HEK293 (cell line): ENCODE measurements around the gene SF3B5.
A peak's percentile ranks its signal among the peaks of the same experiment; 100 is the strongest.

Experiments used
- BCL11A ChIP-seq: fragments of 450-650 bp; formaldehyde crosslinking; IDR thresholded peaks from 2 replicates; pipeline ENCODE4 v1.5.1; 2016; ENCODE audit warnings: low read depth, missing biosample characterization, missing genetic modification characterization
- GLI2 ChIP-seq: fragments of 450-650 bp; formaldehyde crosslinking; IDR thresholded peaks from 2 replicates; pipeline ENCODE4; 2017; ENCODE audit warnings: missing biosample characterization, missing genetic modification characterization, low read depth, borderline replicate concordance
- GLIS1 ChIP-seq: fragments of 450-650 bp; formaldehyde crosslinking; IDR thresholded peaks from 2 replicates; pipeline ENCODE4 v1.5.1; 2016; ENCODE audit warnings: missing biosample characterization, missing genetic modification characterization
- HIC1 ChIP-seq: fragments of 450-650 bp; formaldehyde crosslinking; IDR thresholded peaks from 2 replicates; pipeline ENCODE4 v1.5.1; 2016; ENCODE audit warnings: missing biosample characterization, missing genetic modification characterization
- MEIS1 ChIP-seq: sonication (generic); formaldehyde crosslinking; IDR thresholded peaks from 2 replicates; pipeline ENCODE4 v1.8.1; 2022; ENCODE audit warnings: missing genetic modification reagents, mild to moderate bottlenecking, borderline replicate concordance
- MZF1 ChIP-seq: fragments of 450-650 bp; formaldehyde crosslinking; IDR thresholded peaks from 2 replicates; pipeline ENCODE4 v1.5.1; 2017; ENCODE audit warnings: missing biosample characterization, missing genetic modification characterization, borderline replicate concordance
- ZNF114 ChIP-seq: fragments of 450-650 bp; formaldehyde crosslinking; IDR thresholded peaks from 2 replicates; pipeline ENCODE4 v1.5.0; 2017; ENCODE audit warnings: missing biosample characterization, missing genetic modification characterization
- ZNF138 ChIP-seq: fragments of 450-650 bp; formaldehyde crosslinking; IDR thresholded peaks from 2 replicates; pipeline ENCODE4 v1.5.1; 2016; ENCODE audit warnings: missing biosample characterization, missing genetic modification characterization, borderline replicate concordance
- ZNF16 ChIP-seq: fragments of 450-650 bp; formaldehyde crosslinking; IDR thresholded peaks from 2 replicates; pipeline ENCODE4 v1.5.1; 2016; ENCODE audit warnings: low read depth, missing biosample characterization, missing genetic modification characterization
- ZNF24 ChIP-seq: fragments of 450-650 bp; formaldehyde crosslinking; IDR thresholded peaks from 2 replicates; pipeline ENCODE4 v1.5.1; 2016; ENCODE audit warnings: missing biosample characterization, missing genetic modification characterization
- ZNF302 ChIP-seq: fragments of 450-650 bp; formaldehyde crosslinking; IDR thresholded peaks from 2 replicates; pipeline ENCODE4 v1.5.1; 2016; ENCODE audit warnings: missing biosample characterization, missing genetic modification characterization, low read depth
- ZNF311 ChIP-seq: fragments of 450-650 bp; formaldehyde crosslinking; IDR thresholded peaks from 2 replicates; pipeline ENCODE4 v1.5.1; 2017; ENCODE audit warnings: missing biosample characterization, missing genetic modification characterization, borderline replicate concordance
- ZNF350 ChIP-seq: fragments of 450-650 bp; formaldehyde crosslinking; IDR thresholded peaks from 2 replicates; pipeline ENCODE4 v1.5.0; 2017; ENCODE audit warnings: missing biosample characterization, mild to moderate bottlenecking, missing genetic modification characterization
- ZNF391 ChIP-seq: fragments of 450-650 bp; formaldehyde crosslinking; IDR thresholded peaks from 2 replicates; pipeline ENCODE4 v1.5.1; 2016; ENCODE audit warnings: low read depth, missing biosample characterization, missing genetic modification characterization, borderline replicate concordance
- ZNF473 ChIP-seq: fragments of 450-650 bp; formaldehyde crosslinking; IDR thresholded peaks from 2 replicates; pipeline ENCODE4 v1.5.1; 2017; ENCODE audit warnings: missing biosample characterization, missing genetic modification characterization
- ZNF521 ChIP-seq: fragments of 450-650 bp; formaldehyde crosslinking; IDR thresholded peaks from 2 replicates; pipeline ENCODE4 v1.5.1; 2017; ENCODE audit warnings: missing biosample characterization, mild to moderate bottlenecking, missing genetic modification characterization
- ZNF560 ChIP-seq: fragments of 450-650 bp; formaldehyde crosslinking; IDR thresholded peaks from 2 replicates; pipeline ENCODE4 v1.5.1; 2017; ENCODE audit warnings: missing biosample characterization, missing genetic modification characterization, borderline replicate concordance
- ZNF585B ChIP-seq: fragments of 450-650 bp; formaldehyde crosslinking; IDR thresholded peaks from 2 replicates; pipeline ENCODE4 v1.5.1; 2016; ENCODE audit warnings: missing biosample characterization, missing genetic modification characterization
- ZNF623 ChIP-seq: fragments of 450-650 bp; formaldehyde crosslinking; IDR thresholded peaks from 2 replicates; pipeline ENCODE4 v1.5.1; 2016; ENCODE audit warnings: missing biosample characterization, missing genetic modification characterization
- ZNF624 ChIP-seq: fragments of 450-650 bp; formaldehyde crosslinking; IDR thresholded peaks from 2 replicates; pipeline ENCODE4 v1.5.1; 2017; ENCODE audit warnings: missing biosample characterization, missing genetic modification characterization
- ZNF629 ChIP-seq: fragments of 450-650 bp; formaldehyde crosslinking; IDR thresholded peaks from 2 replicates; pipeline ENCODE4 v1.5.1; 2017; ENCODE audit warnings: missing biosample characterization, missing genetic modification characterization
- ZNF677 ChIP-seq: fragments of 450-650 bp; IDR thresholded peaks from 2 replicates; pipeline ENCODE4 v1.5.0; 2018; ENCODE audit warnings: missing biosample characterization, mild to moderate bottlenecking, missing genetic modification characterization, moderate library complexity
- ZNF704 ChIP-seq: fragments of 450-650 bp; formaldehyde crosslinking; IDR thresholded peaks from 2 replicates; pipeline ENCODE4 v1.5.1; 2016; ENCODE audit warnings: missing biosample characterization, missing genetic modification characterization
- ZSCAN23 ChIP-seq: fragments of 450-650 bp; formaldehyde crosslinking; IDR thresholded peaks from 2 replicates; pipeline ENCODE4 v1.5.1; 2016; ENCODE audit warnings: missing biosample characterization, missing genetic modification characterization
- ZSCAN5A ChIP-seq: fragments of 450-650 bp; formaldehyde crosslinking; IDR thresholded peaks from 2 replicates; pipeline ENCODE4 v1.5.1; 2016; ENCODE audit warnings: missing biosample characterization, missing genetic modification characterization
- TF ChIP-seq, protein P1 (sequence below): fragments of 450-650 bp; formaldehyde crosslinking; IDR thresholded peaks from 2 replicates; pipeline ENCODE4 v1.5.1; 2016; ENCODE audit warnings: missing biosample characterization, missing genetic modification characterization, low read depth
- TF ChIP-seq, protein P2 (sequence below): fragments of 450-650 bp; formaldehyde crosslinking; IDR thresholded peaks from 2 replicates; pipeline ENCODE4; 2016; ENCODE audit warnings: missing biosample characterization, missing genetic modification characterization
- TF ChIP-seq, protein P3 (sequence below): fragments of 450-650 bp; formaldehyde crosslinking; IDR thresholded peaks from 2 replicates; pipeline ENCODE4 v1.5.1; 2017; ENCODE audit warnings: missing biosample characterization, missing genetic modification characterization
- TF ChIP-seq, protein P4 (sequence below): fragments of 450-650 bp; formaldehyde crosslinking; IDR thresholded peaks from 2 replicates; pipeline ENCODE4 v1.5.1; 2016; ENCODE audit warnings: missing biosample characterization, missing genetic modification characterization

Gene SF3B5

DNA sequence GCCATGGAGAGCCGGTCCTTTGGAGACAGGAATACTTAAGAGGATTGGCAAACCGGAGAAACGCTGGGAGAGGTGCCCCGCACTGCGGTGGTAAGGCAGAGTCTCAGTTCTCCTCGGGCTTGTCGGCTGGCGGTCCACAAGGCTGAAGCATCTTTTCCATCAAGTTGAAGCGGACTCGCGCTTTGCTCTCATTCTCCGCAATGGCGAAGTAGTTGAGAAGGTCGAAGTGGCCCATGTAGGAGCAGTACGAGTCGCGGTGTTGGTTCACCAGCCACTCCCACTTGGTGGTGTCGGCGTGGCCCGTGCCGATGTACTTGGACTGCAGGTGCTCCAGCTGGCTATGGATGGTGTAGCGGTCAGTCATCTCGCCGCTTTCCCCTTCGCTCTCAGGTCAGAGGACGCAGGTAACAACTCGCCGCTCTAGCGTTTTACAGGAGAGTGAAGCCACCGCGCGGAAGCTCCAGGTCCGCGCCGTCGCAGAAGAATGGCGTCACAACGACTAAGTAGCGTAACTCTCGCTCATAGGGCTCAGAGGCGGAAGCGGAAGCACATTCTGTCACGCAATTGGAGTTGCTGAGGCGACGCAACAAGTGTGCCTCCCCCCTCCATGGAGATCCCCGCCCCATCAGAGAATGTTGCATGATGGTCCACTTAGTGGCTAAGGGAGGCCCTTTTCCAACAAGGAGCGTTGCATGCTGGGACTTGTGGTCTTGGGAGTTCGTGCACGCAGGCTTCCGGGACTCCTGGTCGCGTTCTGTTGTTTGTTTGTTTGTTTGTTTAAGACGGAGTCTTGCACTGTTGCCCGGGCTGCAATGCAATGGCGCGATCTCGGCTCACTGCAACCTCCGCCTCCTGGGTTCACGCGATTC lies at the start of gene SF3B5 (continued):
- TF ChIP-seq, protein P1, sequence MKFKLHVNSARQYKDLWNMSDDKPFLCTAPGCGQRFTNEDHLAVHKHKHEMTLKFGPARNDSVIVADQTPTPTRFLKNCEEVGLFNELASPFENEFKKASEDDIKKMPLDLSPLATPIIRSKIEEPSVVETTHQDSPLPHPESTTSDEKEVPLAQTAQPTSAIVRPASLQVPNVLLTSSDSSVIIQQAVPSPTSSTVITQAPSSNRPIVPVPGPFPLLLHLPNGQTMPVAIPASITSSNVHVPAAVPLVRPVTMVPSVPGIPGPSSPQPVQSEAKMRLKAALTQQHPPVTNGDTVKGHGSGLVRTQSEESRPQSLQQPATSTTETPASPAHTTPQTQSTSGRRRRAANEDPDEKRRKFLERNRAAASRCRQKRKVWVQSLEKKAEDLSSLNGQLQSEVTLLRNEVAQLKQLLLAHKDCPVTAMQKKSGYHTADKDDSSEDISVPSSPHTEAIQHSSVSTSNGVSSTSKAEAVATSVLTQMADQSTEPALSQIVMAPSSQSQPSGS (tag by site-specific recombination), result peak; percentile 59; the same call in 1 of the 2 replicates
- TF ChIP-seq ZNF114 (no peak), ZNF16 (tag by site-specific recombination) (no peak), ZNF391 (tag by site-specific recombination) (no peak; the same call in 1 of the 2 replicates), ZNF302 (no peak), ZNF585B (tag by site-specific recombination) (no peak), ZNF138 (tag by site-specific recombination) (no peak), HIC1 (no peak), ZSCAN5A (tag by site-specific recombination) (no peak), ZNF624 (tag by site-specific recombination) (no peak), MZF1 (no peak), GLIS1 (tag by site-specific recombination) (no peak), GLI2 (tag by site-specific recombination) (no peak), ZNF704 (tag by site-specific recombination) (no peak), MEIS1 (no peak), ZNF623 (no peak), ZSCAN23 (tag by site-specific recombination) (no peak), ZNF677 (no peak), ZNF311 (tag by site-specific recombination) (no peak), ZNF473 (tag by site-specific recombination) (no peak), BCL11A (tag by site-specific recombination) (no peak), ZNF24 (tag by site-specific recombination) (no peak; the same call in 1 of the 2 replicates), ZNF629 (peak; percentile 99), ZNF350 (tag by site-specific recombination) (no peak), ZNF521 (no peak), ZNF560 (no peak)
- TF ChIP-seq, protein P2, sequence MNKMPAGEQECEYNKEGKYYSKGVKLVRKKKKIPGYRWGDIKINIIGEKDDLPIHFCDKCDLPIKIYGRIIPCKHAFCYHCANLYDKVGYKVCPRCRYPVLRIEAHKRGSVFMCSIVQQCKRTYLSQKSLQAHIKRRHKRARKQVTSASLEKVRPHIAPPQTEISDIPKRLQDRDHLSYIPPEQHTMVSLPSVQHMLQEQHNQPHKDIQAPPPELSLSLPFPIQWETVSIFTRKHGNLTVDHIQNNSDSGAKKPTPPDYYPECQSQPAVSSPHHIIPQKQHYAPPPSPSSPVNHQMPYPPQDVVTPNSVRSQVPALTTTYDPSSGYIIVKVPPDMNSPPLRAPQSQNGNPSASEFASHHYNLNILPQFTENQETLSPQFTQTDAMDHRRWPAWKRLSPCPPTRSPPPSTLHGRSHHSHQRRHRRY (tag by site-specific recombination), result no peak
- TF ChIP-seq, protein P3, sequence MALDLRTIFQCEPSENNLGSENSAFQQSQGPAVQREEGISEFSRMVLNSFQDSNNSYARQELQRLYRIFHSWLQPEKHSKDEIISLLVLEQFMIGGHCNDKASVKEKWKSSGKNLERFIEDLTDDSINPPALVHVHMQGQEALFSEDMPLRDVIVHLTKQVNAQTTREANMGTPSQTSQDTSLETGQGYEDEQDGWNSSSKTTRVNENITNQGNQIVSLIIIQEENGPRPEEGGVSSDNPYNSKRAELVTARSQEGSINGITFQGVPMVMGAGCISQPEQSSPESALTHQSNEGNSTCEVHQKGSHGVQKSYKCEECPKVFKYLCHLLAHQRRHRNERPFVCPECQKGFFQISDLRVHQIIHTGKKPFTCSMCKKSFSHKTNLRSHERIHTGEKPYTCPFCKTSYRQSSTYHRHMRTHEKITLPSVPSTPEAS (tag by site-specific recombination), result no peak
- TF ChIP-seq, protein P4, sequence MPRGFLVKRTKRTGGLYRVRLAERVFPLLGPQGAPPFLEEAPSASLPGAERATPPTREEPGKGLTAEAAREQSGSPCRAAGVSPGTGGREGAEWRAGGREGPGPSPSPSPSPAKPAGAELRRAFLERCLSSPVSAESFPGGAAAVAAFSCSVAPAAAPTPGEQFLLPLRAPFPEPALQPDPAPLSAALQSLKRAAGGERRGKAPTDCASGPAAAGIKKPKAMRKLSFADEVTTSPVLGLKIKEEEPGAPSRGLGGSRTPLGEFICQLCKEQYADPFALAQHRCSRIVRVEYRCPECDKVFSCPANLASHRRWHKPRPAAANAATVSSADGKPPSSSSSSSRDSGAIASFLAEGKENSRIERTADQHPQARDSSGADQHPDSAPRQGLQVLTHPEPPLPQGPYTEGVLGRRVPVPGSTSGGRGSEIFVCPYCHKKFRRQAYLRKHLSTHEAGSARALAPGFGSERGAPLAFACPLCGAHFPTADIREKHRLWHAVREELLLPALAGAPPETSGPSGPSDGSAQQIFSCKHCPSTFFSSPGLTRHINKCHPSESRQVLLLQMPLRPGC (tag by site-specific recombination), result peak; percentile 51
